SK-N-SH treated with all-trans-retinoic acid at 6 μM for 48 hours (cell line): Measurements from ENCODE around the gene HS6ST3.

Source experiments
- ATAC-seq: fragments of 200-7000 bp; cut with Tn5 transposase; 3 replicates; pipeline ENCODE4 v1.9.1; 2020; ENCODE audit warnings: mild to moderate bottlenecking, moderate library complexity
- ARNTL ChIP-seq: fragments of 450-650 bp; formaldehyde crosslinking; IDR thresholded peaks from 2 replicates; pipeline ENCODE4 v1.5.0; 2020; ENCODE audit warnings: low read depth, mild to moderate bottlenecking, moderate library complexity, borderline replicate concordance
- BACH2 ChIP-seq: fragments of 250-450 bp; sonication (Bioruptor Pico); IDR thresholded peaks from 2 replicates; pipeline ENCODE4 v1.9.0; 2021; ENCODE audit warnings: mild to moderate bottlenecking, borderline replicate concordance
- CREB5 ChIP-seq: fragments of 250-450 bp; sonication (Bioruptor Pico); IDR thresholded peaks from 2 replicates; pipeline ENCODE4 v1.5.1; 2020; ENCODE audit warnings: low read depth, mild to moderate bottlenecking, moderate library complexity
- CSDC2 ChIP-seq: fragments of 250-450 bp; sonication (Bioruptor Pico); IDR thresholded peaks from 2 replicates; pipeline ENCODE4 v1.5.0; 2020; ENCODE audit warnings: mild to moderate bottlenecking, moderate library complexity
- CSRNP3 ChIP-seq: fragments of 250-450 bp; sonication (Bioruptor Pico); IDR thresholded peaks from 2 replicates; pipeline ENCODE4 v1.5.1; 2021; ENCODE audit warnings: mild to moderate bottlenecking, moderate library complexity
- ESRRG ChIP-seq: fragments of 250-450 bp; sonication (Bioruptor Pico); IDR thresholded peaks from 2 replicates; pipeline ENCODE4 v1.6.1; 2021; ENCODE audit warnings: mild to moderate bottlenecking
- GLIS3 ChIP-seq: fragments of 250-450 bp; sonication (Bioruptor Pico); IDR thresholded peaks from 2 replicates; pipeline ENCODE4 v1.5.0; 2020; ENCODE audit warnings: mild to moderate bottlenecking, moderate library complexity
- OSR1 ChIP-seq: fragments of 250-450 bp; sonication (Bioruptor Pico); IDR thresholded peaks from 2 replicates; pipeline ENCODE4 v1.8.0; 2022; ENCODE audit warnings: moderate library complexity, mild to moderate bottlenecking, inconsistent platforms
- PPARA ChIP-seq: fragments of 250-450 bp; sonication (Bioruptor Pico); IDR thresholded peaks from 2 replicates; pipeline ENCODE4 v1.5.0; 2020; ENCODE audit warnings: mild to moderate bottlenecking, borderline replicate concordance
- RARB ChIP-seq: fragments of 250-450 bp; sonication (Bioruptor Pico); IDR thresholded peaks from 2 replicates; pipeline ENCODE4 v1.8.0; 2021; ENCODE audit warnings: mild to moderate bottlenecking, moderate library complexity
- SNAI2 ChIP-seq: fragments of 250-450 bp; sonication (Bioruptor Pico); IDR thresholded peaks from 2 replicates; pipeline ENCODE4 v1.5.0; 2020; ENCODE audit warnings: mild to moderate bottlenecking, moderate library complexity
- TCF4 ChIP-seq: fragments of 250-450 bp; sonication (Bioruptor Pico); IDR thresholded peaks from 2 replicates; pipeline ENCODE4 v1.8.0; 2021; ENCODE audit warnings: mild to moderate bottlenecking, moderate library complexity, borderline replicate concordance
- TOX ChIP-seq: fragments of 250-450 bp; sonication (Bioruptor Pico); IDR thresholded peaks from 2 replicates; pipeline ENCODE4 v1.8.0; 2021; ENCODE audit warnings: mild to moderate bottlenecking, moderate library complexity, borderline replicate concordance
- ZC3H10 ChIP-seq: fragments of 250-450 bp; sonication (Bioruptor Pico); IDR thresholded peaks from 2 replicates; pipeline ENCODE4 v1.5.1; 2021; ENCODE audit warnings: mild to moderate bottlenecking, moderate library complexity
- ZFP3 ChIP-seq: fragments of 250-450 bp; sonication (Bioruptor Pico); IDR thresholded peaks from 2 replicates; pipeline ENCODE4 v1.5.0; 2020; ENCODE audit warnings: mild to moderate bottlenecking, moderate library complexity
- ZFP30 ChIP-seq: fragments of 450-650 bp; formaldehyde crosslinking; IDR thresholded peaks from 2 replicates; pipeline ENCODE4 v1.5.0; 2022; ENCODE audit warnings: mild to moderate bottlenecking, moderate library complexity
- ZNF565 ChIP-seq: fragments of 450-650 bp; formaldehyde crosslinking; conservative IDR thresholded peaks from 2 replicates; pipeline ENCODE4 v1.5.0; 2020; ENCODE audit warnings: low read depth, mild to moderate bottlenecking, moderate library complexity
- ZNF70 ChIP-seq: fragments of 450-650 bp; formaldehyde crosslinking; IDR thresholded peaks from 2 replicates; pipeline ENCODE4 v1.5.0; 2020; ENCODE audit warnings: mild to moderate bottlenecking, moderate library complexity
- ZNF8 ChIP-seq: fragments of 450-650 bp; formaldehyde crosslinking; IDR thresholded peaks from 2 replicates; pipeline ENCODE4 v1.5.0; 2020; ENCODE audit warnings: mild to moderate bottlenecking, moderate library complexity
- TF ChIP-seq, protein P1 (sequence below): fragments of 250-450 bp; sonication (Bioruptor Pico); IDR thresholded peaks from 2 replicates; pipeline ENCODE4 v1.8.0; 2020; ENCODE audit warnings: mild to moderate bottlenecking, moderate library complexity, borderline replicate concordance
- TF ChIP-seq, protein P2 (sequence below): fragments of 250-450 bp; sonication (Bioruptor Pico); IDR thresholded peaks from 2 replicates; pipeline ENCODE4 v1.8.0; 2021; ENCODE audit warnings: low read depth, mild to moderate bottlenecking, moderate library complexity, borderline replicate concordance
- TF ChIP-seq, protein P3 (sequence below): fragments of 250-450 bp; sonication (Bioruptor Pico); IDR thresholded peaks from 2 replicates; pipeline ENCODE4 v1.5.0; 2020; ENCODE audit warnings: mild to moderate bottlenecking, moderate library complexity

HS6ST3 gene

GRCh38 chr13:96474181-96474557 lies 384.3 kb downstream of the HS6ST3 start:
- TF ChIP-seq ARNTL (CRISPR knock-in tag) (no peak), RARB (no peak), ZC3H10 (CRISPR knock-in tag) (no peak), CSRNP3 (no peak), ZNF565 (CRISPR knock-in tag) (no peak), BACH2 (CRISPR knock-in tag) (no peak), TOX (no peak), TCF4 (no peak), ZFP3 (CRISPR knock-in tag) (no peak), CSDC2 (CRISPR knock-in tag) (no peak), OSR1 (CRISPR knock-in tag) (no peak), GLIS3 (CRISPR knock-in tag) (no peak), ZNF8 (CRISPR knock-in tag) (no peak)
- TF ChIP-seq, protein P1, sequence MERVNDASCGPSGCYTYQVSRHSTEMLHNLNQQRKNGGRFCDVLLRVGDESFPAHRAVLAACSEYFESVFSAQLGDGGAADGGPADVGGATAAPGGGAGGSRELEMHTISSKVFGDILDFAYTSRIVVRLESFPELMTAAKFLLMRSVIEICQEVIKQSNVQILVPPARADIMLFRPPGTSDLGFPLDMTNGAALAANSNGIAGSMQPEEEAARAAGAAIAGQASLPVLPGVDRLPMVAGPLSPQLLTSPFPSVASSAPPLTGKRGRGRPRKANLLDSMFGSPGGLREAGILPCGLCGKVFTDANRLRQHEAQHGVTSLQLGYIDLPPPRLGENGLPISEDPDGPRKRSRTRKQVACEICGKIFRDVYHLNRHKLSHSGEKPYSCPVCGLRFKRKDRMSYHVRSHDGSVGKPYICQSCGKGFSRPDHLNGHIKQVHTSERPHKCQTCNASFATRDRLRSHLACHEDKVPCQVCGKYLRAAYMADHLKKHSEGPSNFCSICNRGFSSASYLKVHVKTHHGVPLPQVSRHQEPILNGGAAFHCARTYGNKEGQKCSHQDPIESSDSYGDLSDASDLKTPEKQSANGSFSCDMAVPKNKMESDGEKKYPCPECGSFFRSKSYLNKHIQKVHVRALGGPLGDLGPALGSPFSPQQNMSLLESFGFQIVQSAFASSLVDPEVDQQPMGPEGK (CRISPR knock-in tag): no peak
- TF ChIP-seq, protein P2, sequence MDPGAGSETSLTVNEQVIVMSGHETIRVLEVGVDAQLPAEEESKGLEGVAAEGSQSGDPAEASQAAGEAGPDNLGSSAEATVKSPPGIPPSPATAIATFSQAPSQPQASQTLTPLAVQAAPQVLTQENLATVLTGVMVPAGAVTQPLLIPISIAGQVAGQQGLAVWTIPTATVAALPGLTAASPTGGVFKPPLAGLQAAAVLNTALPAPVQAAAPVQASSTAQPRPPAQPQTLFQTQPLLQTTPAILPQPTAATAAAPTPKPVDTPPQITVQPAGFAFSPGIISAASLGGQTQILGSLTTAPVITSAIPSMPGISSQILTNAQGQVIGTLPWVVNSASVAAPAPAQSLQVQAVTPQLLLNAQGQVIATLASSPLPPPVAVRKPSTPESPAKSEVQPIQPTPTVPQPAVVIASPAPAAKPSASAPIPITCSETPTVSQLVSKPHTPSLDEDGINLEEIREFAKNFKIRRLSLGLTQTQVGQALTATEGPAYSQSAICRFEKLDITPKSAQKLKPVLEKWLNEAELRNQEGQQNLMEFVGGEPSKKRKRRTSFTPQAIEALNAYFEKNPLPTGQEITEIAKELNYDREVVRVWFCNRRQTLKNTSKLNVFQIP (CRISPR knock-in tag): no peak
- TF ChIP-seq, protein P3, sequence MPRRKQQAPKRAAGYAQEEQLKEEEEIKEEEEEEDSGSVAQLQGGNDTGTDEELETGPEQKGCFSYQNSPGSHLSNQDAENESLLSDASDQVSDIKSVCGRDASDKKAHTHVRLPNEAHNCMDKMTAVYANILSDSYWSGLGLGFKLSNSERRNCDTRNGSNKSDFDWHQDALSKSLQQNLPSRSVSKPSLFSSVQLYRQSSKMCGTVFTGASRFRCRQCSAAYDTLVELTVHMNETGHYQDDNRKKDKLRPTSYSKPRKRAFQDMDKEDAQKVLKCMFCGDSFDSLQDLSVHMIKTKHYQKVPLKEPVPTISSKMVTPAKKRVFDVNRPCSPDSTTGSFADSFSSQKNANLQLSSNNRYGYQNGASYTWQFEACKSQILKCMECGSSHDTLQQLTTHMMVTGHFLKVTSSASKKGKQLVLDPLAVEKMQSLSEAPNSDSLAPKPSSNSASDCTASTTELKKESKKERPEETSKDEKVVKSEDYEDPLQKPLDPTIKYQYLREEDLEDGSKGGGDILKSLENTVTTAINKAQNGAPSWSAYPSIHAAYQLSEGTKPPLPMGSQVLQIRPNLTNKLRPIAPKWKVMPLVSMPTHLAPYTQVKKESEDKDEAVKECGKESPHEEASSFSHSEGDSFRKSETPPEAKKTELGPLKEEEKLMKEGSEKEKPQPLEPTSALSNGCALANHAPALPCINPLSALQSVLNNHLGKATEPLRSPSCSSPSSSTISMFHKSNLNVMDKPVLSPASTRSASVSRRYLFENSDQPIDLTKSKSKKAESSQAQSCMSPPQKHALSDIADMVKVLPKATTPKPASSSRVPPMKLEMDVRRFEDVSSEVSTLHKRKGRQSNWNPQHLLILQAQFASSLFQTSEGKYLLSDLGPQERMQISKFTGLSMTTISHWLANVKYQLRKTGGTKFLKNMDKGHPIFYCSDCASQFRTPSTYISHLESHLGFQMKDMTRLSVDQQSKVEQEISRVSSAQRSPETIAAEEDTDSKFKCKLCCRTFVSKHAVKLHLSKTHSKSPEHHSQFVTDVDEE (CRISPR knock-in tag): no peak

DNA sequence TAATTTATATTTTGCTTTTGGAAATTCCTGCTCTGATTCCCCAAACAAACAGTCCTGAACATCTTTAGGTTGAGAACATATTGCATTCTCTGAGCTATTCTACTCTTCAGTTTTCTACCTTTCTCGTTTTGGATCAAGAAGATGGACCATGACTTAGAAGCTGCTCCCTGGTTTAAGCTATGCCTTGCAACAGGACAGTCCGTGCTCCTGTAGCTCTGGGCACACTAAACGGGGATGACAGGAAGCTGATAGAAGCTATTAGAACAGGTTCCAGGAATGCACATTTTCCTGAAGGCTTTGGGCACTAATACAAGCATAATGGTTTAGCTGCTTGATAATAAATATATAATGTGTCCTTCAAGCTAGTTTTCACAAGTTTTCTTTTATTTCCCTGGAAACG lies 385.2 kb downstream of the HS6ST3 start:
- ATAC-seq: no peak
- TF ChIP-seq ARNTL (CRISPR knock-in tag) (no peak), ZNF70 (CRISPR knock-in tag) (no peak), ZFP30 (CRISPR knock-in tag) (no peak), CREB5 (CRISPR knock-in tag) (no peak), ESRRG (no peak), ZNF8 (CRISPR knock-in tag) (no peak), PPARA (CRISPR knock-in tag) (no peak), TOX (no peak), RARB (no peak), ZFP3 (CRISPR knock-in tag) (no peak), OSR1 (CRISPR knock-in tag) (no peak), ZNF565 (CRISPR knock-in tag) (no peak), TCF4 (no peak), SNAI2 (CRISPR knock-in tag) (no peak), CSDC2 (CRISPR knock-in tag) (no peak), CSRNP3 (no peak)
- TF ChIP-seq, protein P1 (CRISPR knock-in tag): no peak
- TF ChIP-seq, protein P3 (CRISPR knock-in tag): no peak

More at GRCh38 chr13:96474181-96474557, 384.3 kb downstream of the HS6ST3 start:
- ATAC-seq: no peak
